ENCODE measurements around the gene AJUBA.
"Not testable (repeated sequence)": the region's sequence is repeated elsewhere in the genome, so short reads cannot be mapped to it uniquely, and the experiment has no call there.

The AJUBA gene

DNA sequence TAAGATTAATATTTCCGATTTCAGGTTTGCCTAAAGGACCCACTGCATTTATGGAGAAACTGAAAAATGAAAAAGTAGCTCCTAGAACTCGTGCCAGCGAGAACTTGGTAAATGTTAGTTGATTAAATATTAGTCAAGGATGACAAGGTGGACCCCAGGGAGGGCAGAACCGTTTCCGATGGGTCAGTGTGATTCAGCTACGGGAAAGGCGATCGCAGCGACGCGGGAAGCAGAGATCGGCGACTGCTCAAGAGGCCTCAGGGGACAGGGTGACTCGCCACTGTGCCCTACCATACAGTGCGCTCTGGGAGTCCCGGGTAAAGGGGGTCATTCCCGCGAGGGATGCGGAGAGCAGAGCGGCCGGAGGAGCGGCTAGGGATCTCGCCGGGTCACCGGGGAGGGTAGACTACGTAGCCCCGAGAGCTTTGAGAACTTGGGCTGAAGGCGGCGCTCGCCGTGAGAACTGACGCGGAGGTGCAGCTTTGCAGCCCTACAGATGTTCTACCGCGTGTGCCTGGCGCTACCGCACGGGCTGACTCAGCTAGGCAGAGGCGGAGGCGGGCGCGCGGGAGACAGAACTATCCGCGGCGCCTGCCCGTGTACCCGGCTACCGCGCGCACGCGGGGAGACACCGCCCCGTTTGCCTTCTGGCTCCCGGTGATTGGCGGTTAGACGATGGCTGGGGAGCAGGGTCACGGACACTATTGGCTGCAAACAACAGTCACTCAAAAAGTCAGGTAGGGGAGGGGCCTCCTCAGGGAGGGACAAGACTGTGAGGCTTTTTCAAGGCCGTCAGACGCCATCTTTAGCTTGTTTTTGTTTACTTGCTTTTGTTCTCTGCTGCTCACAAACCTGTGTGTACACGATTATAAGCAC is 24.4 kb upstream of the AJUBA start:
- DNase-seq (ENCODE audit: low spot score): peak; percentile 98

DNA sequence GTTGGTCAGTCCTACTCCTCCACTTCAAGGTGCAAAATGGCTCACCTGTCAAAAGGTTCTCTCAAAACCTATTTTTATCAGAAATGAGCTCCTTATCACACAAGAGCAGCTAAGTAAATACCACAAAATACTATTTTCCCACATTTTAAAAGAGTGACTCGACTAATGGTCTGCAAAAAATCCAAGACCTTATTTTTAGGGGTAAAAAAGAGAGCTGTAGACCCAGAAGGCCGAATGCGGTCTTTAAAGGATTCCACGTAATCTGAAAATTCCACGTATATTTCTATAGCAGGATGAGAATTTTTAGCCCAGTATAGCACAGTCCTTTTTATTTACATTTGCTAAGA is 23.8 kb upstream of the AJUBA start:
- DNase-seq (ENCODE audit: low spot score): no peak

DNA sequence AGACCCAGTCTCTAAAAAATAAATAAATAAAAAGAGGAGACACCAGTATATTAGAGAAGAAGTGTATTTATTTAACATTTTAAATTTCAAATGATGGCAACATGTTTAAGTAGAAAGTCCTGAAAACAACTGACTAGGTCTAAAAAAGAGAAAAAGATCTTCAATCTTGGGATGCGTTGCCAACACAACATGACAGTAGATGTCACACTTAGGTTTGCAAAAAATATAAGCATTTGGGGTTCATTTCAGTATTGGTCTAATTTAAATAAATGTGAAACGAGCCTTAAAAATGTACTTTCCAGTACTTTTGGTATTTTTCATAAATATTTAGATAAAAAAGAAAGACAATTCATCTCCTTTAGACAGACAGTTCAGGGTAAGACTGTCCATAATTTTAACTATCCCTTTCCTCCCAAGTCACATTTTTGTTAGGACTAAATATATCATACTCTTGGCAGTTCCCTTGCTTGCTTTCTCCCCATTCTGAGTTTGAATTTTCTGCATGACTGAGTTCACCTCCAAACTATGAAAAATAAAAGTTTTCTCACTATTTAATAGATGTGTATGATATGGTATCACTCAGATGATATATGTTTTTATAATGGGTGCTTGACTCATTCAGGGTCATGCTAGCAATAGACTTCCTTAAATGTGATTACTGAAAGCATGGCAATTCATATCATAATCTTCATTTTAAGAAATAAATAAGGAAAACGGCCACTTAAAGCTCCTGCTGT is 23.3 kb upstream of the AJUBA start:
- no peak for DNase-seq (ENCODE audit: low spot score)

DNA sequence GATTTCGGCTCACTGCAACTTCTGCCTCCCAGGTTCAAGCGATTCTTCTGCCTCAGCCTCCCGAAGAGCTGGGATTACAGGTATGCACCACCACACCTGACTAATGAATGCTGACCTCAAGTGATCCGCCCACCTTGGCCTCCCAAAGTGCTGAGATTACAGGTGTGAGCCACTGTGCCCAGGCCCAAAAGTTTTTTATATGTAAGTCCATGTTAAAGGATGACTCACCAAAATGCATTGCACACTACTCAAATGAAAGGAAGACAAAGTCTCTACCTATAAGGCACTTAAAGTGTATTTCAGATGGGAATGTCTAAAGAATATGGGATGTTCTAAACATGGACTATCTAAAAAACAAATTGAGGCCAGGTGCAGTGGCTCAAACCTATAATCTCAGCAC is 21.9 kb upstream of the AJUBA start:
- DNase-seq (ENCODE audit: low spot score): not testable (repeated sequence)

DNA sequence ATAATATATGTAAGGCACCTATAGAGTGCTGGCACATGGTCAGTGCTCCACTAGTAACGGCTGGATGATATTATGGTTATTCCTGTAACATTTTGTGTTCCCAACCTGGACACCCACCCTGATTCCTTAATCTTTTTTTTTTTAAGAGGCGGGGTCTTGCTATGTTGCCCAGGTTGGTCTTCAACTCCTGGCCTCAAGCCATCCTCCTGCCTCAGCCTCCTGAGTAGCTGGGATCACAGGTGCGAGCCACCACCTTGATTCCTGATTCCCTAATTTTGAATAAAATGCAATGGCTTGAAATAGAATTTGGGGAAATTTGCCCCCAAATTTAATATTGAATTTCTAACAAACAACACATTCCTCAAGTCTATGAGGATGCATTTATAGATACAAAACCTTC is 20.2 kb upstream of the AJUBA start:
- no peak for DNase-seq (ENCODE audit: low spot score)

DNA sequence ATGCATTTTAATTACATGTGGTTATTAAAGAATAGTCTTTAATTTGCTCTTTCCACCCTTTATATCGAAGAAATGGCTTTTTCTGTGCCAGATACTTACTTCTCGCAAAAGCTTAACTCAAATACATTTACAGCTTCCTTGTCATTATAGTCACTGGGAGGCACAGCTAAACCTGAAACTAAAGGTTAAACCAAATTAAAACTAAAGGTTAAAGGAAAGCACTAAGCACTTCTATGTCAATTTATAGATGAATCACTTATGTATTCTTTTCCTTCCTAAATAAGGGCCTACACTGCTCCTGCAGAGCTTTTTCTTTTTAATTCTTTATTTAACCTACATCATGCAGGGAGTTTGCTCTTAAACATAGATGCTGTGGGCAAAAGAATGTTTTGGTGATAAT is 18.5 kb upstream of the AJUBA start:
- DNase-seq (ENCODE audit: low spot score): no peak

DNA sequence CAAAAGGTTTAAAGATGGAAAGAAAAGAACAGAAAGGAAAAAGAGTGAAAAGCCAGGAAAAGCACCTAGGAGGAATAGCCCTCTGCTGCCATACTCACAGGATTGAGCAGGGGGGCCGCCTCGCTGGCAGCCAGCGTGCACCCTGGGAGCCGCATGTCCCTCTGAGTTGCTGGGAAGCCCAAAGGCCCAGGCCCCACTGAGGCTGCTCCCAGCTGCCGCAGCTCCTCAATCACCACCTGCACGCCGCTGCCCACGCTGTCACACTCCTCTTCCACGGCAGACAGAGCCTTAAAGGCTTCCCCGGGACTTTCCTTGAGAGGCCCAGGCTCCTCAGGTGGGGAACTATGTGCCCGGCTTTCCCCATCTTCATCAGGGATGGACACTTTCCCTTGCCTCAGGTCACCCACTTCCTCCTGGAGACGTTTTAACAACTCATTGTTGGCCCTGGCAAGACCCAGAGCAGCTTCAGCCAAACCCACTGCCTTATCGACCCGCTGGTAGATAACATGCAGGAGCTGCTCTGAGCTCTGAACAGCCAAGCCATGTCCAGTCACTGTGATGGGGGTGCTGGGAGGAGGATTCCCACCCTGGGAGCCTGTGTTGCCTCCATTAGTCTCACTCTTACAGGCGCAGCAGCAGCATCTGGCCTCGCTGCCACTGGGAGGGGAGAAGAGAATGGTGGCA is 16.1 kb upstream of the AJUBA start:
- no peak for DNase-seq (ENCODE audit: low spot score)

DNA sequence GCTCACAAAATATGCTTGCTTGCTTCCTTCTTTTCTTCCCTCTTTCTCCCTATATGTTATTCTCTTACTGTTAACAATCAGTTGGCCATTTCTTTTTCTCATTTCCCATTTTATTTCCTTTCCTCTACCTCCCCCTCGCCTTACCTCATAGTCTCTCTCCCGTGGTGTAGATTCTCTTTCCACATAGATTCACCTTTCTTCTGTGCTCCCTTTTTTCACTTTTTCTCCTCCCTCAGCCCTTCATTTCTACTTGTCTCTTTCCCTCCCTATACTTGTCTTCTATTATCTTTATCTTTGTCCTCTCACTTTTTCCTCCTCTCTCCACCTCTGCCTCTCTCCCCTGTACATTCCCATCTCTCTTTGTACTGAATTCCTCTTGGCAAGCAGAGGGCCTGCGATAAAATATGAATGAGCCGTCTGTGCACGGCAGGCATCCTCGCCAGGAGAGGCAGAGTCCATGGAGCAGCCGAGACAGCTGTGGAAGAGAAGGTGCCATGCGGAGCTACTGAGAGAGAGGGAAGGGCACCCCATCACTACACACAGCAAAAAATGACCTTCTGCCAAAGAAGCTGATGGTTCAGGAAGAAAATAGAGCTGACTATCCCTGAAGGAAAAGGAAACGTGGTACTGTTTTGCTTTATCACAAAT is 15.4 kb upstream of the AJUBA start:
- DNase-seq (ENCODE audit: low spot score): no peak

DNA sequence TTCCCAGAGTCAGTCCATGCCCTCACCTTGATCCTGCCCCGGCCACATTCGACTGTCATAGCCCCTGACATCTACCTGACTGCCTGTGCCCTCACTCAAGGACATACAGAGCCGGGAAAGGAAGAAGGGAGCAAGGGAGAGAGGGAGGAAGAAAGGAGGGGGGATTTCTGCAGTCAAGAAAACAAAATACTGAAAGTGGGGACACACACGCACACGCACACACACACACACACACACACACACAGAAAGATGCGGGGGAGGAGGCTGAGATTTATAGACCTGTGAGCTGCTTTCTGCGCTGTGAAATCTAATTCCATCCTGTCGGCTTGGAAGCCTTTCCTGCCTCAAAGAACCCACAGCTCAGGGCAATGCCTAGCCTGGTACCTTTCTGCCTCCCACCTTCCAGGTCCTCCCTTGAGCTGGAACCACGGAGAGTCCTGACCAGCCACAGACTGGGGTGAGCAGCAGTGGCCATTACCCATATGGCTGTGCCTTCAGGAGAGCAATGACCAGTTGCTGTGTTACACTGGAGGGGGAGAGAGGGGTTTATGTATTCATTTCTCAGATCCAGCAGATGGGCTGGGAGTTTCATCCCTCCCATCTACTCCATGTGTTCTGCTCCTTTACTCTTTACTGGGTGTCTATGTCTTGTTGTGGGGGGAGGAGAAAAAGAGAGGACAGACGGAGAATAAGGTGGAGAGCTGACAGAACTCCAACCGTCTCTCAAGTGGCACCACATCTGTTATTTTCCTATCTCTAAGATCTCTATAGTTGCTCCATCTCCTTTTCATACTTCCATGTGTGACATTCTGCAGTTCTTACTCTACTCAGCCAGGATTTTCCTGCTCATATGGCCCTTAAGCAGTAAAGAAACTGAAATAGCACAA is 14.7 kb upstream of the AJUBA start:
- no peak for DNase-seq (ENCODE audit: low spot score)

DNA sequence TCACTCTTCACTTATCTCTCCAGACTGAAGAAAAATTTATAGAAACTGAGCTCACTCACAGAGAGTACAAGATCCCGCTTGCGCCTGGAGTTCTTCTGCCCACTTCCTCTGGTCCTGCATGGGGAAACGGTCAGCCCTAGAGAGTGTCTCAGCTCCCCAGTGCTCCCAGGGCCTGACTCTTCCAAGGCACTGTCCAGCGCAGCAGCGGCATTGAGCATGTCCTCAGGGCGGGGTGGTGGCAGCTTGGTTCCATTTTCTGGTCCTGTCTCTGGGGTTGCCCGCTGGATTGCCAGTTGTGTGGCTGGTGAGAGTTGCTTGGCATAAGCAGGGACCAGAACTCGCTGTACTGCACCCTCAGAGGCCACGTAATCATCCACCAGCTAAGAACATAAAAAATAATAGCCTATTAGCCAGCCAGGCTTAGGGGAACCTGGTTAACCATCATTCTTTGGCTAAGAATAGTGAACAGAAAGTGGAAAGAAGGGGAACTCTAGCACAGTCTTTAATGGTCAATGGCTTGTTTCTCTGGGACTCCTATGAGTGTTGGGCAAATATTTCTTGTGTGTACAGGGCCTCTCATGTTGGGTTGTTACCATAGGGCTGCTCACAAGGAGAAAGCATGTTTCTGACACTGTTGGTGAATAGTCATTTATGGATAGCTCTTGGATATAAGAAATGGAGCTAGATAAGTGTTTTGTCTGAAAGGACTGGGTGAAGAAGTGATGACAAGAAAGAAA is 13.7 kb upstream of the AJUBA start:
- no peak for DNase-seq (ENCODE audit: low spot score)

DNA sequence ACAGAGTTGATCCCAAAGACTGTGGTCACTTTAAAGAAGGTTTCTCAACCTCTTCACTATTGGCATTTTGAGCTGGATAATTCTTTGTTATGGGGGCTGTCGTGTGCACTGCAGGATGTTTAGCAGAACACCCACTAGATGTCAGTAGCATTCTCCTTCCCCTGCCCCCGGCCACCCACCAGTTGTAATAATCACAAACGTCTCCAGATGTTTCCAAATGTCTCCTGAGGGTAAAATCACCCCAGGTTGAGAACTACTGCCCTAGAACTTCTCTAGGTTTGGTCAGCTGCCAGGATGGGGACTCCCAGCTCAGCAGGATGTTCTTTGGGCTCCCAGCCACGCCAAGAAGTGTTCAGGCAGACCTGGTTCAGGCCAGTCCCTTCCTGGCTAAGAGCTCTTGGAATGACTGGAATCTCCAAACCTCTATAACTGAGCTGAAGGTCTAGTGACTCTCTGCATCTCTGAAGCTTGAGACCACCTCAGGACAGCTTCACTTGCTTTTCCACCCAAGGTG is 12.5 kb upstream of the AJUBA start:
- DNase-seq (ENCODE audit: low spot score): peak; percentile 47

DNA sequence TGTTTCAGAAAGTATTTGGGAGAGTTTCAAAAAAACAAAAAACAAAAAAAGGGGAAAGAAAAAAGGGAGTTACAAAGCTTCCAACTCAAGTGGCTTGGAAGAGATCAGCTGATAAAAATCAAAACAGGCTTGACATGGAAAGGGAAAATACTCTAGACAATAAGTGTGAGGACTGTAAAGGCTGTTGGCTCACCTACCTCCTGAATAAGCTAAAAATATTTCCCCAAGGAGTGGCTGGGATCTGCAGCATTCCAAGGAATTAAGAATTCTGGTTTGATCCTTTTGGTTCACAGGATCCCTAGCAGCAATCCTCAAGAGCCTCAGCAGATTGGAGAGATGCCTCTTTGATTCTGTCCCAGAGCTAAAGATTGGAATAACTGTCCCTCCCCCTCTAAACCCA is 11.2 kb upstream of the AJUBA start:
- DNase-seq (ENCODE audit: low spot score): no peak

DNA sequence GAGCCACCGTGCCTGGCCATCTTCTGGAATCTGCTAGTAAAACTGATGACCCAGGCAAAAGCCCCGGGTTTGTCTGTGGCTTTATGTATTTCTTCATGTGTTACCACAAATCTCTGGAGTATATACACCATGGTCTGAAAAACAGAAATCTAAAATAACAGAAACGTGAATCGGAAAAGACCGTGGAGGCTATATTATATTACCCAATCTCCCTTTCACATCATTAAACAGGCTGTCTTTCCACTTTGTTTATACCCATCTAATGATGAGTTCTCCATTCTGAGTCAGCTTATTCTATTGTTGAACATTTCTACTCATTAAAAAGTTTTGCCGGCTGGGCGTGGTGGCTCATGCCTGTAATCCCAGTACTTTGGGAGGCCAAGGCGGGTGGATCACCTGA is 9.5 kb upstream of the AJUBA start:
- no peak for DNase-seq (ENCODE audit: low spot score)

DNA sequence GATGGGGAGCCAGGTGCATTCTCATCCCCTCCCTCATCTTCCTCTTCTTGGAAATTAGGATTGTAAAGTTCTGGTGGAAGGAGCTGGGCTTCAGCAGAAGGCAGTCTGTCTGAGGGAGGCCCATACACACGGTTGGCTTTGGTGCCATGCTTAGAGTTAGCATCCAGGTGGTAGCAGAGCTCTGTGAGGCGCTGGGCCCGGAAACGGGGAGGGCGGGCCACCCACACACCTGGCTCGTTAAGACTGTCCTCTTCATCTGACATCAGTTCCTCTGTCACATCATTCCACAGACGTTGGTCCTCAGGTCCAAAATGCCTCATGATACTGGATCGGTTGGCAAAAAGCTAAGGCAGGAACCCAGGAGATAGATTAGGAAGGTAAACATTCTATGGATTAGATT is 4.9 kb upstream of the AJUBA start:
- no peak for DNase-seq (ENCODE audit: low spot score)

DNA sequence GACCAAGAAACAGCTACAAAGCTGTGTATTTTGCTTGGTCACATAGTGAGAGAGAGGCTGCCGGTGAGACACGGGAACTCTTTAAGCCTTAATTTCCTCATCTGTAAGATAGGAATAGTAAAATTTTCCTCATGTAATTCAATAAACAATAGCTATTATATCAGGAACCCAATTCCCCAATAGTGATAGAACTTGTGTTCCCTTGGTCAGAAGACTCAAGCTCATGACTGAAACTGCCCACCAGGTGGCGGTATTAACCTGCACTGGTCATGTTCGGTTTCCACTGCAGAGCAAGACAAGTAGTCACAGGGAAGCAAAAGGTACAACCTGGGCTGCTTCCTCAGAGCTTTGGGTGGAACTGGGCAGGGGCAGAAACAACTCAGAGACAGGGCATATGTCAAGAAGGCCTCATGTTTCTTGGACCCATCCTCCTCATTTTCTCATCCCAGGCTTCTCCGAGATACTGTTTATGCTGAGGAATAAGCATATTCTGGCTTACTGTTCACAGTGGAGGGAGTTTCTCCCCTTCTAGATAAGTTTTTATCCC is 4.2 kb upstream of the AJUBA start:
- DNase-seq (ENCODE audit: low spot score): peak; percentile 84

DNA sequence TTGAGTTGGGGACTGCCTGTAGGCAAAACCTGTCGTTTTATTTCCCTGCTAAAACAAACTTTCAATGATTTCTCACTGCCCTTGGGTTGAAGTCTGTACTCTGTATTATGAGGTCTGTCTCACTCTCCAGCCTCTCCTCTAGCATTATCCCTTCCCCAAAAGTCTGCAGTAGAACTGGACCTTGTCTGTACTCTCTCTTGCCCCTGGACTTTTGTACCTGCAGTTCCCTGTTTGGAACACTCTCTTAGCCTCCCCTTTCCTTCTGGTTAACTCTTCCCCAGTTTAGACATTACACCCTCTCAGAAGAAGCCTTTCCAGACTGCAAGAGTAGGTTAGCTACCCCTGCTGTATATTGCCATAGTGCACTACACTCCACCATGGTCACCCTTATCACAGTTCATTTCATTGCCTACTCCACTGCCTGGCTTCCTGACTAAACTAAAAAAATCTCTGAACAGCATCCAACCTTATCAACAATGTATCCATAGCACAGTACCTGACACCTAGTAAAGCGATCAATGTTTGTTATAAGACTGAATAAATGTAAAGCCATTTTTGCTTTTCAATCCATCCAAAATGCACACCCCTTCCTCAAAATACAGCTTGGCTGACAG is 3.6 kb upstream of the AJUBA start:
- no peak for DNase-seq (ENCODE audit: low spot score)

DNA sequence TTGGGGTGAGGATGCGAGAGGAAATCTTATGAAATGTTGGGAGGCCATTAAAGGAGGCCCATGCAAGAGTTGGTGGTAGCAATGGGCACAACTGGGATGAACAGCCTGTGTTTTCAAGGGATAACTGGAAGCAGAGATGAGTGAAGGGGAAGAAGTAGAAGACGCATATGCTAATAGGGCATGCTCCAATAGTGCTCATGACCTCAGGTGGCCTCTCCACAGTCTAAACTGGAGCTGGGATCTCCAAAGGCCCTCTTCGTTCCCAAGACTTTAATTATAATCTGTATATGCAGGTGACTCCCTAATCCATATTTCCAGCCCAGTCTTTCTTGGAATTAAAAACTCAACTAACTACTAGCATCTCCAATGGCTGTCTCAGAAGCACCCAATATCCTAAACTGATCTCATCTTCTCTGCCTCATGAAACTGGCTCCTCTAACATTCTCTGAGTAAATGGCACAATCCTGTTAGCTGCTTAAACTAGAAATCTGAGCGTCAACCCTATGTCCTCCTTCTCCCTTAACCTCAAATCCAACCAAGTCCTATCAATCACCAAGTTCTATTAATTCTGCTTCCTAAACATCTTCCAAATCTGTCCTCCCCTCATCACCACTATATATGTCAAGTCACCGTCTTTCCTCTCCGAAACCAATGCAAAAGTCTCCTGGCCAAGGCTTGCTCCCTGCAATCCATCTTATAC is 2.8 kb upstream of the AJUBA start:
- no peak for DNase-seq (ENCODE audit: low spot score)

DNA sequence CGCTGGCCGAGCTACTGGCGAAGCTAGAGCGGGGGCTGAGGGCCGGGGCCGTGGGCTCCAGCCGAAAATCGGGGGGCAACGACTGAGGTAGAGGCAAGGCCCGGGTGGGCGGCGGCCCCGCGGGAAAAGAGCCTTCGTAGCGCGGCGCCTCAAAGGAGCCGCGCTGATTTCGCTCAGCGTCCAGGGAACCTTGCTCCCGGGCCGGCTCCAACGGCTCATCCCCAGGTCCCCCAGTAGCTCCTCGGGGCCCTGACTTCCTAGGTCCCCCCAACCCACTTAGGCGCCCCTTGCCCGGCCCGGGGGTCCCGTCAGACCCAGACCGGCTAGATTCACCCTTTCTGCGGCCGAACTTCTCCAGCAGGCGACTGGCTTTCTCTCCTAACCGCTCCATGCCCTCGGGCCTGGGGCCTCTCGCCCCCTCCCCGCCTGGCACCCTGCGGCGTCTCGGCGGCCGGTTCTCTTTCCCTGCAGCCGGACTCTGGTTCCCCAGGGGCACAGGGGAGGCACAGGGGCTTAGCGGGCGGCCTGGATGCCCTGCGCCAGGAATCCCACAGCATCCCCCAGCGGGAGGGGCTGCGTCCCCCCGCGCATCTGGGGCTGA is 375 bp downstream of the AJUBA start:
- no peak for DNase-seq (ENCODE audit: low spot score)

Data from SK-N-DZ (cell line).